ENCODE results near the gene GPR156.

GRCh38 chr3:120227710-120228347, 57.2 kb downstream of the GPR156 start:
- TF ChIP-seq ARNT (IDR thresholded peaks at IDR 0.05), result no peak
- no peak for TF ChIP-seq SUZ12 (IDR thresholded peaks at IDR 0.05)
- TF ChIP-seq FOXM1 (IDR thresholded peaks at IDR 0.05; ENCODE audit: borderline replicate concordance), result no peak
- no peak for TF ChIP-seq FOXA1 (IDR thresholded peaks at IDR 0.05)
- no peak for TF ChIP-seq ZNF384 (IDR thresholded peaks at IDR 0.05)
- TF ChIP-seq TARDBP (IDR thresholded peaks at IDR 0.05), result no peak
- no peak for TF ChIP-seq SP1 (IDR thresholded peaks at IDR 0.05)
- no peak for TF ChIP-seq FOXK2 (IDR thresholded peaks at IDR 0.05)
- no peak for TF ChIP-seq NFRKB (IDR thresholded peaks at IDR 0.05)
- no peak for TF ChIP-seq CTBP1 (IDR thresholded peaks at IDR 0.05; ENCODE audit: borderline replicate concordance)

All from HEK293T (cell line).